ENCODE results near the gene DUSP6.

The DUSP6 gene

DNA sequence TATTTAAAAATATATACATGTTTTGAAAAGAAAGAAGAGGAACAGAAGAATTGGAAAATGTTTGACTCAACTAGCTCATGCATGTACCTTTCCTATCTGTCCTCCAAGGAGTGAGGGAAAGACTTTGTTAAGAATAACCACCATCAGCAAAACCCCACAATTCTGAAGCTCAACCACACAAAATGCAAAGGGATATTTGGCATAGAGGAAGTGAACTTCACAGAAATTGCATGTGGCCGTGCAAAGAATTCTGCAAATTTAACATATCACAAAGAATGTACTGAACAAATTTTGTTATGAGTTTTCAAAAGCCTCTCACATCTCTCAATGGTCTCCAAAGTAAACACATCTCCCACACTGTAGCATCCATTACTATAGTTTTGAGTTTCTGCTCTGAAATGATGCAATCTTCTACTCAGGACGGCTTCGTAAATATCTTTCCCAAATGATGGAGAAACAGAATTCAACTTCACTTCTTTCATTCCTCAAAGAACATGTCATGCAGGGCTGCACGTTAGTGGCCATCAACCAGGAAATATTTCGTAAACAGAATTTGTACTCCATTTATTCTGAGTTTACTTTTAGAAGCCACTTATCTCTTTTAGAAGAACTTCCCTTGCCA is 17.6 kb downstream of the DUSP6 start:
- Histone ChIP-seq H3K4me3 (ENCODE audit: insufficient read depth, low read depth, low read length, poor library complexity, severe bottlenecking) (no peak overlapping the region), H3K27me3 (replicated peaks; ENCODE audit: control insufficient read depth, insufficient read depth, low read length, poor library complexity, severe bottlenecking) (no peaks in the 10 kb centered on the region), H3K27ac (ENCODE audit: insufficient read depth, low read length, poor library complexity, severe bottlenecking) (no peak overlapping the region), H3K36me3 (ENCODE audit: control insufficient read depth, insufficient read depth, low read length) (no peaks in the 10 kb centered on the region), H3K4me1 (ENCODE audit: control insufficient read depth, insufficient read depth, low read length, poor library complexity, severe bottlenecking) (no peaks in the 10 kb centered on the region), H3K9me3 (ENCODE audit: control insufficient read depth, low read length) (no peaks in the 10 kb centered on the region)
- DNase-seq = no peak

DNA sequence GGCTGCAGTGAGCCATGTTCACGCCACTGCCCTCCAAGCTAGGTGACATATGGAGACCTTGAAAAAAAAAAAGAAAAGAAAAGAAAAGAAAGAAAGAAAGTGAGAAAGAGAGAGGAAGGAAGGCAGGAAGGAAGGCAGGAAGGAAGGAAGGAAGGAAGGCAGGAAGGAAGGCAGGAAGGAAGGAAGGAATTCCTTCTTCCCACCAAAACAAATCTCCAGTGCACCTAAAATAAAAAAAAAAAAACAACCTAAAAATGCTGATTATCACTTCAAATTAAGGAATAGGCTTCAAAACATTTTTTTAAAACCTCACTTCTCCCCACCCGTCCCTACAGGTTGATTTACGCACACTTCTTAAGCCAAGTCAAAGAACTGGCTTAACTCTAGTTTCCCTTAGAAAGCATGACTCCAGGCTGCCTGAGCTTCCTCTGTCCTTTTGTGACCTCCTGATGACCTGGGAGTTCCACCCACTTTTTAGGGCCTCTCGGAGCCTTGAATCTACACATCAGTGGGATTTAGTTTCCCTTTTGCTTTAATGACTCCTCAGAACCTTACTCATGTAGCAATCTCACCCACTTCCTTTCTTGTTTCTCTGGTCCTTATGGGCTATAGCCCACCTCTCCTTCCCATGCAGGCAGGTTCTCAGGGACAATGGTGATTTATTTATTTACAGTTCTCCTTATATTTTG is 18.6 kb downstream of the DUSP6 start:
- Histone ChIP-seq H3K4me1 (ENCODE audit: control insufficient read depth, insufficient read depth, low read length, poor library complexity, severe bottlenecking) (no peaks in the 10 kb centered on the region), H3K4me3 (ENCODE audit: insufficient read depth, low read depth, low read length, poor library complexity, severe bottlenecking) (no peak overlapping the region), H3K36me3 (ENCODE audit: control insufficient read depth, insufficient read depth, low read length) (no peaks in the 10 kb centered on the region), H3K9me3 (ENCODE audit: control insufficient read depth, low read length) (no peaks in the 10 kb centered on the region), H3K27ac (ENCODE audit: insufficient read depth, low read length, poor library complexity, severe bottlenecking) (no peak overlapping the region), H3K27me3 (replicated peaks; ENCODE audit: control insufficient read depth, insufficient read depth, low read length, poor library complexity, severe bottlenecking) (no peaks in the 10 kb centered on the region)
- no peak for DNase-seq

- H3K9me3 ChIP-seq (ENCODE audit: control insufficient read depth, low read length) = no peaks in the 10 kb centered on the region
- no peaks in the 10 kb centered on the region for H3K36me3 ChIP-seq (ENCODE audit: control insufficient read depth, insufficient read depth, low read length)
- no peak overlapping the region for H3K4me3 ChIP-seq (ENCODE audit: insufficient read depth, low read depth, low read length, poor library complexity, severe bottlenecking)
- H3K27ac ChIP-seq (ENCODE audit: insufficient read depth, low read length, poor library complexity, severe bottlenecking) = no peak overlapping the region
- DNase-seq = no peak
- H3K27me3 ChIP-seq (replicated peaks; ENCODE audit: control insufficient read depth, insufficient read depth, low read length, poor library complexity, severe bottlenecking) = no peaks in the 10 kb centered on the region
- H3K4me1 ChIP-seq (ENCODE audit: control insufficient read depth, insufficient read depth, low read length, poor library complexity, severe bottlenecking) = no peaks in the 10 kb centered on the region
Observed at GRCh38 chr12:89328151-89329030, 23.9 kb downstream of the DUSP6 start.

- H3K4me1 ChIP-seq (ENCODE audit: control insufficient read depth, insufficient read depth, low read length, poor library complexity, severe bottlenecking) = no peaks in the 10 kb centered on the region
- no peak overlapping the region for H3K4me3 ChIP-seq (ENCODE audit: insufficient read depth, low read depth, low read length, poor library complexity, severe bottlenecking)
- no peak for DNase-seq
- no peaks in the 10 kb centered on the region for H3K9me3 ChIP-seq (ENCODE audit: control insufficient read depth, low read length)
- no peaks in the 10 kb centered on the region for H3K36me3 ChIP-seq (ENCODE audit: control insufficient read depth, insufficient read depth, low read length)
- no peak overlapping the region for H3K27ac ChIP-seq (ENCODE audit: insufficient read depth, low read length, poor library complexity, severe bottlenecking)
- H3K27me3 ChIP-seq (replicated peaks; ENCODE audit: control insufficient read depth, insufficient read depth, low read length, poor library complexity, severe bottlenecking) = no peaks in the 10 kb centered on the region
Observed at GRCh38 chr12:89327486-89328094, 24.7 kb downstream of the DUSP6 start.

DNA sequence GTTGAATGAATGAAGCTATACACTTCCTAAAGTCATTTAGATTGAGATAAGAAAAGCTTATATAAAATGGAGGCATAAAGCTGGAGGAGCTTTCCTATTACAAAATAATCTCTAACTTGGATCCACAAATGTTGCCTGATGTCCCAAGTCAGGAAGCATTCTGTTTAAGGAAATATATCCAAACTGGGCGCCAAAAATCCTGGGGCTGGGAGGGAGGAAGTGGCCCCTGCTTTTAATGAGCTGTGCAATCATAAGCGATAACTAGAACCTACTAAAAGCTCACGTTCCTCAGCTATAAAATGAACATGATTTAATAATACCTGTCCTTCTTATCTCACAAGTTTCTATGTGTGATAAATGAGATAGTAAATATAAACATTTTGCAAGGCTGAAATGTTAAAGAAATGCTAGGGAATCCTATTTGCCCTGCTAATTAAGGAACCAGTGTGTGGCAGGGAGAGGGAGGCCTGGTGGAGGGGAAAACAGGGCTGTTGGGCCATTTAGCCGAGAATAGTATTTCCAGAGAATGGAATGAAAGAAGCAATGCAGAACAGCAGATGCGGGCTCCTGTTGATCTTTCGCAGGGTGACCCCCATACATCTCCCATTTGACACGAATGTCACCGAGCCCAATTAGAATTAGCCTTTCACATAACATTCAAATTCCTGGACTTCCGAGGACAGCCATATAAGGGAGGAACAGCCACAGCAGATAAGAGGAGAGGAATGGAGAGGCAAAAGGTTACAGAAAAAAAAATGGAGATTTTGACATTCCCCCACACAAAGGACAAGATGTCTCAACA is 25.9 kb downstream of the DUSP6 start:
- DNase-seq = no peak
- no peaks in the 10 kb centered on the region for H3K9me3 ChIP-seq (ENCODE audit: control insufficient read depth, low read length)
- no peaks in the 10 kb centered on the region for H3K27me3 ChIP-seq (replicated peaks; ENCODE audit: control insufficient read depth, insufficient read depth, low read length, poor library complexity, severe bottlenecking)
- H3K4me3 ChIP-seq (ENCODE audit: insufficient read depth, low read depth, low read length, poor library complexity, severe bottlenecking) = no peak overlapping the region
- no peaks in the 10 kb centered on the region for H3K36me3 ChIP-seq (ENCODE audit: control insufficient read depth, insufficient read depth, low read length)
- H3K27ac ChIP-seq (ENCODE audit: insufficient read depth, low read length, poor library complexity, severe bottlenecking) = no peak overlapping the region
- no peaks in the 10 kb centered on the region for H3K4me1 ChIP-seq (ENCODE audit: control insufficient read depth, insufficient read depth, low read length, poor library complexity, severe bottlenecking)

- Histone ChIP-seq H3K27me3 (replicated peaks; ENCODE audit: control insufficient read depth, insufficient read depth, low read length, poor library complexity, severe bottlenecking) (no peaks in the 10 kb centered on the region), H3K36me3 (ENCODE audit: control insufficient read depth, insufficient read depth, low read length) (no peaks in the 10 kb centered on the region), H3K4me1 (ENCODE audit: control insufficient read depth, insufficient read depth, low read length, poor library complexity, severe bottlenecking) (no peaks in the 10 kb centered on the region), H3K4me3 (ENCODE audit: insufficient read depth, low read depth, low read length, poor library complexity, severe bottlenecking) (no peak overlapping the region), H3K27ac (ENCODE audit: insufficient read depth, low read length, poor library complexity, severe bottlenecking) (no peak overlapping the region), H3K9me3 (ENCODE audit: control insufficient read depth, low read length) (no peaks in the 10 kb centered on the region)
- no peak for DNase-seq
Observed at GRCh38 chr12:89325495-89325894, 26.8 kb downstream of the DUSP6 start.

- no peaks in the 10 kb centered on the region for H3K4me1 ChIP-seq (ENCODE audit: control insufficient read depth, insufficient read depth, low read length, poor library complexity, severe bottlenecking)
- no peaks in the 10 kb centered on the region for H3K27me3 ChIP-seq (replicated peaks; ENCODE audit: control insufficient read depth, insufficient read depth, low read length, poor library complexity, severe bottlenecking)
- no peak for DNase-seq
Observed at GRCh38 chr12:89324437-89324836, 27.9 kb downstream of the DUSP6 start.

GRCh38 chr12:89323568-89324218 is 28.6 kb downstream of the DUSP6 start:
- no peaks in the 10 kb centered on the region for H3K36me3 ChIP-seq (ENCODE audit: control insufficient read depth, insufficient read depth, low read length)
- H3K4me3 ChIP-seq (ENCODE audit: insufficient read depth, low read depth, low read length, poor library complexity, severe bottlenecking) = no peak overlapping the region
- no peaks in the 10 kb centered on the region for H3K27me3 ChIP-seq (replicated peaks; ENCODE audit: control insufficient read depth, insufficient read depth, low read length, poor library complexity, severe bottlenecking)
- no peaks in the 10 kb centered on the region for H3K9me3 ChIP-seq (ENCODE audit: control insufficient read depth, low read length)
- no peaks in the 10 kb centered on the region for H3K4me1 ChIP-seq (ENCODE audit: control insufficient read depth, insufficient read depth, low read length, poor library complexity, severe bottlenecking)
- H3K27ac ChIP-seq (ENCODE audit: insufficient read depth, low read length, poor library complexity, severe bottlenecking) = no peak overlapping the region
- DNase-seq = no peak

More at GRCh38 chr12:89324437-89324836, 27.9 kb downstream of the DUSP6 start:
- Histone ChIP-seq H3K4me3 (ENCODE audit: insufficient read depth, low read depth, low read length, poor library complexity, severe bottlenecking) (no peak overlapping the region), H3K27ac (ENCODE audit: insufficient read depth, low read length, poor library complexity, severe bottlenecking) (no peak overlapping the region), H3K36me3 (ENCODE audit: control insufficient read depth, insufficient read depth, low read length) (no peaks in the 10 kb centered on the region), H3K9me3 (ENCODE audit: control insufficient read depth, low read length) (no peaks in the 10 kb centered on the region)

DNA sequence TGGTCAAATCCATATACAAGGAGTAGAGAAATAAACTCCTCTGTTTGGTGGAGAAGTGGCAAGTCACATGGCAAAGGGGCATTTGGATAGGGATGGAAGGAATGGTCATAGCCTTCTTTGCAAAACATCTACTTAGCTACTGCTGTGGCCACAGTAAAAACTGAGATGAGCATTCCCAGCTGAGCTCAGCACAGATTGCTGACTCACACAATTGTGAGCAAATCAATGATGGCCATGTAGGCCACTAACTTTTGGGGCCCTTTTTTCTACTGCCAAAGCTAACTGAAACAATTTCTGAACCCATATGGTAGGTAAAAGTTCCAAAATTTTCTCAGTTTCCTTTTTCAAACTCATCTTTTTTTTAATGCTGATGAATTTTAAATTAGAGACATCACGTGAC is 31.6 kb downstream of the DUSP6 start:
- Histone ChIP-seq H3K4me1 (ENCODE audit: control insufficient read depth, insufficient read depth, low read length, poor library complexity, severe bottlenecking) (no peaks in the 10 kb centered on the region), H3K4me3 (ENCODE audit: insufficient read depth, low read depth, low read length, poor library complexity, severe bottlenecking) (no peak overlapping the region), H3K27ac (ENCODE audit: insufficient read depth, low read length, poor library complexity, severe bottlenecking) (no peak overlapping the region), H3K27me3 (replicated peaks; ENCODE audit: control insufficient read depth, insufficient read depth, low read length, poor library complexity, severe bottlenecking) (no peaks in the 10 kb centered on the region), H3K36me3 (ENCODE audit: control insufficient read depth, insufficient read depth, low read length) (no peaks in the 10 kb centered on the region), H3K9me3 (ENCODE audit: control insufficient read depth, low read length) (no peaks in the 10 kb centered on the region)
- no peak for DNase-seq

Data from effector memory CD4-positive, alpha-beta T cell (primary cell).